ENCODE data around the gene RNF125.
"Not testable (repeated sequence)": the region's sequence is repeated elsewhere in the genome, so short reads cannot be mapped to it uniquely, and the experiment has no call there.

The RNF125 gene

GRCh38 chr18:32019949-32020625 is 1.5 kb downstream of the RNF125 start:
- H3K4me3 ChIP-seq (ENCODE audit: low read depth, low read length); DNase-seq (ENCODE audit: low read depth): not testable (repeated sequence)

- no peak for DNase-seq (ENCODE audit: low read depth)
- H3K4me3 ChIP-seq (ENCODE audit: low read depth, low read length) = no peak overlapping the region
These were observed 3.3 kb downstream of the RNF125 start for GRCh38 chr18:32021756-32022564.

- H3K4me3 ChIP-seq (ENCODE audit: low read depth, low read length) = no peak overlapping the region
These were observed 7.1 kb downstream of the RNF125 start for GRCh38 chr18:32025744-32026143.

GRCh38 chr18:32026491-32027086 is 8.0 kb downstream of the RNF125 start:
- no peak for DNase-seq (ENCODE audit: low read depth)
- H3K4me3 ChIP-seq (ENCODE audit: low read depth, low read length) = no peak overlapping the region

More at GRCh38 chr18:32025744-32026143, 7.1 kb downstream of the RNF125 start:
- no peak for DNase-seq (ENCODE audit: low read depth)

GRCh38 chr18:32029558-32029957 is 10.9 kb downstream of the RNF125 start:
- DNase-seq (ENCODE audit: low read depth) = no peak
- no peak overlapping the region for H3K4me3 ChIP-seq (ENCODE audit: low read depth, low read length)

GRCh38 chr18:32032609-32033008 is 14.0 kb downstream of the RNF125 start:
- H3K4me3 ChIP-seq (ENCODE audit: low read depth, low read length) = no peak overlapping the region
- no peak for DNase-seq (ENCODE audit: low read depth)

GRCh38 chr18:32036506-32037180 is 18.0 kb downstream of the RNF125 start:
- DNase-seq (ENCODE audit: low read depth) = no peak
- no peak overlapping the region for H3K4me3 ChIP-seq (ENCODE audit: low read depth, low read length)

GRCh38 chr18:32037616-32038015 is 19.0 kb downstream of the RNF125 start:
- H3K4me3 ChIP-seq (ENCODE audit: low read depth, low read length) = no peak overlapping the region
- DNase-seq (ENCODE audit: low read depth) = no peak

- no peak for DNase-seq (ENCODE audit: low read depth)
- H3K4me3 ChIP-seq (ENCODE audit: low read depth, low read length) = no peak overlapping the region
These were observed 22.3 kb downstream of the RNF125 start for GRCh38 chr18:32040936-32041335.

- DNase-seq (ENCODE audit: low read depth) = no peak
- H3K4me3 ChIP-seq (ENCODE audit: low read depth, low read length) = no peak overlapping the region
These were observed 23.7 kb downstream of the RNF125 start for GRCh38 chr18:32042337-32042736.

- peak; percentile 63 for DNase-seq (ENCODE audit: low read depth)
- H3K4me3 ChIP-seq (ENCODE audit: low read depth, low read length) = no peak overlapping the region
These were observed 30.0 kb downstream of the RNF125 start for GRCh38 chr18:32048507-32049091.

GRCh38 chr18:32049393-32050171 is 31.0 kb downstream of the RNF125 start:
- H3K4me3 ChIP-seq (ENCODE audit: low read depth, low read length) = no peak overlapping the region
- no peak for DNase-seq (ENCODE audit: low read depth)

- H3K4me3 ChIP-seq (ENCODE audit: low read depth, low read length) = no peak overlapping the region
- DNase-seq (ENCODE audit: low read depth) = no peak
These were observed 38.2 kb downstream of the RNF125 start for GRCh38 chr18:32056613-32057358.

- H3K4me3 ChIP-seq (ENCODE audit: low read depth, low read length) = no peak overlapping the region
- no peak for DNase-seq (ENCODE audit: low read depth)
These were observed 39.1 kb downstream of the RNF125 start for GRCh38 chr18:32057624-32058165.

- no peak overlapping the region for H3K4me3 ChIP-seq (ENCODE audit: low read depth, low read length)
- no peak for DNase-seq (ENCODE audit: low read depth)
These were observed 41.4 kb downstream of the RNF125 start for GRCh38 chr18:32060026-32060425.

GRCh38 chr18:32067375-32068167 is 48.9 kb downstream of the RNF125 start:
- DNase-seq (ENCODE audit: low read depth) = no peak
- no peak overlapping the region for H3K4me3 ChIP-seq (ENCODE audit: low read depth, low read length)

GRCh38 chr18:32072321-32072720 is 53.7 kb downstream of the RNF125 start:
- H3K4me3 ChIP-seq (ENCODE audit: low read depth, low read length) = no peak overlapping the region
- DNase-seq (ENCODE audit: low read depth) = no peak

Measured in skeletal muscle cell (primary cell).